Measurements from ENCODE around the gene DHRSX. TPM values are rescaled to one million over a fixed set of nuclear protein-coding genes. Genes with fewer than 3 reads are reported as not detected.

Gene DHRSX
- polyA plus RNA-seq, 3 donors from 2014 or later = 20.0 to 36.4 (median 23.2) TPM

- no peaks in the 10 kb centered on the region for H3K9me3 Mint-ChIP-seq
- H3K4me1 Mint-ChIP-seq = peaks cover 1 to 2% of the 10 kb centered on the region in 2 donors
- H3K27ac Mint-ChIP-seq = peak overlapping the region in 2 of 6 donors; percentile 3 to 7
- no peak for DNase-seq
- H3K27me3 Mint-ChIP-seq (ENCODE audit: low read depth in 3 of 3) = no peaks in the 10 kb centered on the region
- peaks cover 0 to 3% (median 0%) of the 10 kb centered on the region in 3 donors for H3K36me3 Mint-ChIP-seq
- H3K4me3 Mint-ChIP-seq = no peak overlapping the region
Measured at GRCh38 chrX:2330910-2331309, 169.9 kb downstream of the DHRSX start.

- Mint-ChIP-seq H3K9me3 (no peaks in the 10 kb centered on the region), H3K36me3 (no peaks in the 10 kb centered on the region), H3K27me3 (ENCODE audit: low read depth in 3 of 3) (peaks cover 0 to 1% (median 0%) of the 10 kb centered on the region in 3 donors), H3K27ac (peak overlapping the region in 2 of 6 donors; percentile 3 to 7), H3K4me3 (no peak overlapping the region), H3K4me1 (peaks cover 4 to 5% of the 10 kb centered on the region in 2 donors)
- DNase-seq = no peak
Measured at GRCh38 chrX:2330487-2330886, 170.3 kb downstream of the DHRSX start.

GRCh38 chrX:2327423-2327822 is 173.4 kb downstream of the DHRSX start:
- no peak overlapping the region for H3K27ac Mint-ChIP-seq
- H3K4me1 Mint-ChIP-seq = peaks cover 15 to 24% of the 10 kb centered on the region in 2 donors
- DNase-seq = no peak
- H3K36me3 Mint-ChIP-seq = no peaks in the 10 kb centered on the region
- no peaks in the 10 kb centered on the region for H3K9me3 Mint-ChIP-seq
- peaks cover 0 to 1% (median 0%) of the 10 kb centered on the region in 3 donors for H3K27me3 Mint-ChIP-seq (ENCODE audit: low read depth in 3 of 3)
- no peak overlapping the region for H3K4me3 Mint-ChIP-seq

- no peaks in the 10 kb centered on the region for H3K36me3 Mint-ChIP-seq
Measured at GRCh38 chrX:2325076-2325784, 175.5 kb downstream of the DHRSX start.

GRCh38 chrX:2324151-2324550 is 176.6 kb downstream of the DHRSX start:
- H3K27me3 Mint-ChIP-seq (ENCODE audit: low read depth in 3 of 3) = peaks cover 0 to 3% (median 0%) of the 10 kb centered on the region in 3 donors
- DNase-seq = no peak
- H3K4me1 Mint-ChIP-seq = peaks cover 13 to 24% of the 10 kb centered on the region in 2 donors
- no peaks in the 10 kb centered on the region for H3K36me3 Mint-ChIP-seq
- H3K9me3 Mint-ChIP-seq = no peaks in the 10 kb centered on the region
- peak overlapping the region in 3 of 6 donors; percentile 77 to 98 (median 82) for H3K27ac Mint-ChIP-seq
- H3K4me3 Mint-ChIP-seq = peak overlapping the region; percentile 44 to 96 (median 88)

More at GRCh38 chrX:2325076-2325784, 175.5 kb downstream of the DHRSX start:
- Mint-ChIP-seq H3K4me3 (peak overlapping the region; percentile 88 to 96 (median 94)), H3K4me1 (peaks cover 13 to 24% of the 10 kb centered on the region in 2 donors), H3K27ac (peak overlapping the region; percentile 66 to 98 (median 89)), H3K9me3 (no peaks in the 10 kb centered on the region), H3K27me3 (ENCODE audit: low read depth in 3 of 3) (peaks cover 0 to 3% (median 0%) of the 10 kb centered on the region in 3 donors)
- DNase-seq = peak; percentile 52 to 65 (median 53)

GRCh38 chrX:2321411-2321810 is 179.4 kb downstream of the DHRSX start:
- Mint-ChIP-seq H3K27ac (no peak overlapping the region), H3K27me3 (ENCODE audit: low read depth in 3 of 3) (peaks cover 0 to 3% (median 0%) of the 10 kb centered on the region in 3 donors), H3K9me3 (no peaks in the 10 kb centered on the region), H3K36me3 (no peaks in the 10 kb centered on the region), H3K4me1 (peaks cover 13 to 30% of the 10 kb centered on the region in 2 donors), H3K4me3 (no peak overlapping the region)
- DNase-seq = no peak

GRCh38 chrX:2320580-2321327 is 180.0 kb downstream of the DHRSX start:
- DNase-seq = no peak
- no peak overlapping the region for H3K4me3 Mint-ChIP-seq
- no peaks in the 10 kb centered on the region for H3K9me3 Mint-ChIP-seq
- peaks cover 0 to 3% (median 0%) of the 10 kb centered on the region in 3 donors for H3K27me3 Mint-ChIP-seq (ENCODE audit: low read depth in 3 of 3)
- no peak overlapping the region for H3K27ac Mint-ChIP-seq
- no peaks in the 10 kb centered on the region for H3K36me3 Mint-ChIP-seq
- peaks cover 12 to 27% of the 10 kb centered on the region in 2 donors for H3K4me1 Mint-ChIP-seq

GRCh38 chrX:2320089-2320488 is 180.7 kb downstream of the DHRSX start:
- no peak overlapping the region for H3K27ac Mint-ChIP-seq
- peaks cover 8 to 21% of the 10 kb centered on the region in 2 donors for H3K4me1 Mint-ChIP-seq
- no peak for DNase-seq
- H3K36me3 Mint-ChIP-seq = no peaks in the 10 kb centered on the region
- H3K27me3 Mint-ChIP-seq (ENCODE audit: low read depth in 3 of 3) = peaks cover 0 to 2% (median 0%) of the 10 kb centered on the region in 3 donors
- no peaks in the 10 kb centered on the region for H3K9me3 Mint-ChIP-seq
- no peak overlapping the region for H3K4me3 Mint-ChIP-seq

- Mint-ChIP-seq H3K4me3 (no peak overlapping the region), H3K27ac (no peak overlapping the region), H3K9me3 (no peaks in the 10 kb centered on the region), H3K27me3 (ENCODE audit: low read depth in 3 of 3) (peaks cover 0 to 2% (median 0%) of the 10 kb centered on the region in 3 donors), H3K4me1 (peaks cover 0 to 6% of the 10 kb centered on the region in 2 donors), H3K36me3 (no peaks in the 10 kb centered on the region)
- no peak for DNase-seq
Measured at GRCh38 chrX:2318371-2318770, 182.4 kb downstream of the DHRSX start.

GRCh38 chrX:2317527-2318055 is 183.2 kb downstream of the DHRSX start:
- Mint-ChIP-seq H3K27ac (peak overlapping the region in 1 of 6 donors; percentile 13), H3K4me3 (no peak overlapping the region), H3K4me1 (peaks cover 0 to 6% of the 10 kb centered on the region in 2 donors), H3K9me3 (no peaks in the 10 kb centered on the region), H3K27me3 (ENCODE audit: low read depth in 3 of 3) (peaks cover 0 to 2% (median 0%) of the 10 kb centered on the region in 3 donors), H3K36me3 (no peaks in the 10 kb centered on the region)
- DNase-seq = no peak

GRCh38 chrX:2316534-2316933 is 184.2 kb downstream of the DHRSX start:
- Mint-ChIP-seq H3K4me1 (peaks cover 0 to 6% of the 10 kb centered on the region in 2 donors), H3K27me3 (ENCODE audit: low read depth in 3 of 3) (peaks cover 0 to 2% (median 0%) of the 10 kb centered on the region in 3 donors), H3K9me3 (no peaks in the 10 kb centered on the region), H3K36me3 (peaks cover 1 to 6% (median 4%) of the 10 kb centered on the region in 3 donors), H3K4me3 (no peak overlapping the region), H3K27ac (no peak overlapping the region)
- no peak for DNase-seq

- no peak for DNase-seq
- Mint-ChIP-seq H3K9me3 (no peaks in the 10 kb centered on the region), H3K4me1 (peaks cover 0 to 6% of the 10 kb centered on the region in 2 donors), H3K36me3 (peaks cover 6 to 8% (median 8%) of the 10 kb centered on the region in 3 donors), H3K4me3 (no peak overlapping the region), H3K27ac (no peak overlapping the region), H3K27me3 (ENCODE audit: low read depth in 3 of 3) (no peaks in the 10 kb centered on the region)
Measured at GRCh38 chrX:2315434-2315833, 185.3 kb downstream of the DHRSX start.

GRCh38 chrX:2314831-2315365 is 185.9 kb downstream of the DHRSX start:
- no peak for DNase-seq
- Mint-ChIP-seq H3K9me3 (no peaks in the 10 kb centered on the region), H3K4me3 (no peak overlapping the region), H3K27me3 (ENCODE audit: low read depth in 3 of 3) (no peaks in the 10 kb centered on the region), H3K4me1 (peaks cover 0 to 6% of the 10 kb centered on the region in 2 donors), H3K36me3 (peaks cover 9 to 11% (median 10%) of the 10 kb centered on the region in 3 donors), H3K27ac (no peak overlapping the region)

All from immature natural killer cell (primary cell).